HL-60 (cell line): ENCODE data around the gene TH.

ENCODE experiments used
- DNase-seq, 2 experiments: peaks; one replicate each; pipeline ENCODE4 v3.0.0-alpha.2; 2010 to 2020; ENCODE audit warnings: low read depth in 1 of 2, low spot score in 1 of 2
- H3K27ac ChIP-seq: fragments of 250-450 bp; sonication (Bioruptor Pico); replicated peaks from 2 replicates; pipeline ENCODE4 v1.5.1; 2020; ENCODE audit warnings: mild to moderate bottlenecking, moderate library complexity
- H3K27me3 ChIP-seq: fragments of 250-450 bp; sonication (Bioruptor Pico); 2 replicates; pipeline ENCODE4 v1.5.1; 2021; ENCODE audit warnings: mild to moderate bottlenecking, moderate library complexity; ENCODE audit not compliant: insufficient read depth, poor library complexity, severe bottlenecking
- H3K4me3 ChIP-seq: replicated peaks from 2 replicates; pipeline ENCODE4 v1.5.1; 2011; ENCODE audit warnings: mild to moderate bottlenecking, control low read depth, low read length; ENCODE audit not compliant: insufficient read depth
- GABPA ChIP-seq: IDR thresholded peaks from 2 replicates; pipeline ENCODE4 v1.6.1; 2012; ENCODE audit warnings: low read depth
- POLR2AphosphoS5 ChIP-seq: IDR thresholded peaks from 2 replicates; pipeline ENCODE4 v1.6.1; 2012; ENCODE audit warnings: low read depth
- SPI1 ChIP-seq: IDR thresholded peaks from 2 replicates; pipeline ENCODE4 v1.6.1; 2012; ENCODE audit warnings: low read depth, mild to moderate bottlenecking, borderline replicate concordance
- TF ChIP-seq, protein P1 (sequence below): IDR thresholded peaks from one replicate; pipeline ENCODE4 v1.5.1; 2011; ENCODE audit warnings: low read length, control low read depth, inconsistent platforms; ENCODE audit not compliant: insufficient read depth
- TF ChIP-seq, protein P2 (sequence below): IDR thresholded peaks from 2 replicates; pipeline ENCODE4 v1.6.1; 2012; ENCODE audit warnings: low read depth; ENCODE audit not compliant: insufficient replicate concordance

TH gene

DNA sequence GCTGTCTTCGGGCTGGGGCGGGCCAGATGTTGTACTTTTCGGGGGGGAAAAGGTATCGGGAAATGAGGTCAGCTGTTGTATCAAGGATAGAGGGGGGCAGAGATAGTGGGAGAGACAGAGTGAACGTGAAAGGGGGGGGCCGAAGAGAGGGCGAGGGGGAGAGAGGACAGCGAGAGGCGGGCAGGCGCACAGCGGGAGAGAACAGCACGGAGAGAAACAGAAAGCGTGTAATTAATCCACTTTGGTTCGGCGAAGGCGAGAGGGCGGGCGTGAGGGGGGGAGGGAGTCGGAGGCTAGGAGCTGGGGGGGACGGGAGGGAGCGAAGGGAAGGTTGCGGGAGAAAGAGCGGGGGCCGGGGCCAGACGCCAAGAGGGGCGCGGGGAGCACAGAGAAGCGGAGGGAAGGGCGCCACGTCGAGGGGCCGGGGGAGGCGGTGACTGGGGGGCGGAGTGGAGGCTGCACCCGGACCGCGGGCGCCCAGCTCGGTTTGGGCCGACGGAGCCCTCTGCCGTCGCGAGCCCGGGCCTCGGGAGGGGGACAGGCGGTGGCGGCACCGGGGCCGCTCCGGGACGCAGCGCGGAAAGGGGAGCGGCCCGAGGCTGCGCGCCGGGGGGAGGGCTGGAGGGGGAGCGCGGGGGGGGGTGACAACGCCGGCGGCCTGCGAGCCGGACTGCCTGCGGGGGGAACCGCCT lies 33.0 kb downstream of the TH start:
- no peak overlapping the region for H3K4me3 ChIP-seq
- no peak overlapping the region for H3K27ac ChIP-seq
- DNase-seq, result no peak
- peaks cover 70% of the 10 kb centered on the region for H3K27me3 ChIP-seq
- TF ChIP-seq POLR2AphosphoS5 (no peak), SPI1 (no peak)
- TF ChIP-seq, protein P1, sequence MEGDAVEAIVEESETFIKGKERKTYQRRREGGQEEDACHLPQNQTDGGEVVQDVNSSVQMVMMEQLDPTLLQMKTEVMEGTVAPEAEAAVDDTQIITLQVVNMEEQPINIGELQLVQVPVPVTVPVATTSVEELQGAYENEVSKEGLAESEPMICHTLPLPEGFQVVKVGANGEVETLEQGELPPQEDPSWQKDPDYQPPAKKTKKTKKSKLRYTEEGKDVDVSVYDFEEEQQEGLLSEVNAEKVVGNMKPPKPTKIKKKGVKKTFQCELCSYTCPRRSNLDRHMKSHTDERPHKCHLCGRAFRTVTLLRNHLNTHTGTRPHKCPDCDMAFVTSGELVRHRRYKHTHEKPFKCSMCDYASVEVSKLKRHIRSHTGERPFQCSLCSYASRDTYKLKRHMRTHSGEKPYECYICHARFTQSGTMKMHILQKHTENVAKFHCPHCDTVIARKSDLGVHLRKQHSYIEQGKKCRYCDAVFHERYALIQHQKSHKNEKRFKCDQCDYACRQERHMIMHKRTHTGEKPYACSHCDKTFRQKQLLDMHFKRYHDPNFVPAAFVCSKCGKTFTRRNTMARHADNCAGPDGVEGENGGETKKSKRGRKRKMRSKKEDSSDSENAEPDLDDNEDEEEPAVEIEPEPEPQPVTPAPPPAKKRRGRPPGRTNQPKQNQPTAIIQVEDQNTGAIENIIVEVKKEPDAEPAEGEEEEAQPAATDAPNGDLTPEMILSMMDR, result no peak
- TF ChIP-seq, protein P2, sequence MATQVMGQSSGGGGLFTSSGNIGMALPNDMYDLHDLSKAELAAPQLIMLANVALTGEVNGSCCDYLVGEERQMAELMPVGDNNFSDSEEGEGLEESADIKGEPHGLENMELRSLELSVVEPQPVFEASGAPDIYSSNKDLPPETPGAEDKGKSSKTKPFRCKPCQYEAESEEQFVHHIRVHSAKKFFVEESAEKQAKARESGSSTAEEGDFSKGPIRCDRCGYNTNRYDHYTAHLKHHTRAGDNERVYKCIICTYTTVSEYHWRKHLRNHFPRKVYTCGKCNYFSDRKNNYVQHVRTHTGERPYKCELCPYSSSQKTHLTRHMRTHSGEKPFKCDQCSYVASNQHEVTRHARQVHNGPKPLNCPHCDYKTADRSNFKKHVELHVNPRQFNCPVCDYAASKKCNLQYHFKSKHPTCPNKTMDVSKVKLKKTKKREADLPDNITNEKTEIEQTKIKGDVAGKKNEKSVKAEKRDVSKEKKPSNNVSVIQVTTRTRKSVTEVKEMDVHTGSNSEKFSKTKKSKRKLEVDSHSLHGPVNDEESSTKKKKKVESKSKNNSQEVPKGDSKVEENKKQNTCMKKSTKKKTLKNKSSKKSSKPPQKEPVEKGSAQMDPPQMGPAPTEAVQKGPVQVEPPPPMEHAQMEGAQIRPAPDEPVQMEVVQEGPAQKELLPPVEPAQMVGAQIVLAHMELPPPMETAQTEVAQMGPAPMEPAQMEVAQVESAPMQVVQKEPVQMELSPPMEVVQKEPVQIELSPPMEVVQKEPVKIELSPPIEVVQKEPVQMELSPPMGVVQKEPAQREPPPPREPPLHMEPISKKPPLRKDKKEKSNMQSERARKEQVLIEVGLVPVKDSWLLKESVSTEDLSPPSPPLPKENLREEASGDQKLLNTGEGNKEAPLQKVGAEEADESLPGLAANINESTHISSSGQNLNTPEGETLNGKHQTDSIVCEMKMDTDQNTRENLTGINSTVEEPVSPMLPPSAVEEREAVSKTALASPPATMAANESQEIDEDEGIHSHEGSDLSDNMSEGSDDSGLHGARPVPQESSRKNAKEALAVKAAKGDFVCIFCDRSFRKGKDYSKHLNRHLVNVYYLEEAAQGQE, result no peak

DNA sequence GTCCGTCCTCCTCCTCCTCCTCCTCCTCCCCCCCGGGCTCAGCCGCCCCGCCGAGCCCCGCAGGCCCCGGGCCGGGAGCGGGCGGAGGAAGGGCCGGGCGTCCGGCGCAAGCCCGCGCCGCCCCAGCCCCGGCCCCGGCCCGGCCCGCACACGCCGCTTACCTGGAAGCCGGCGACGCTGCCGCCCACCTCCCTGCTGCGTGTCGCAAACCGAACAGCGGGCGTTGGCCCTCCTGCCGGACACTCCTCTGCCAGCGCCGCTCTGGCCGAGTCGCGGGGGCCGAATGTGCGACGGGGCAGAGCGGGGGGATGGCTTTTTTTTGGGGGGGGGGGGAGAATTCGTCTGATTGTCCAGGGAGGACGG lies 33.6 kb downstream of the TH start:
- H3K27me3 ChIP-seq, result peaks cover 73% of the 10 kb centered on the region
- TF ChIP-seq, protein P1, result no peak
- TF ChIP-seq GABPA (no peak), SPI1 (no peak), POLR2AphosphoS5 (no peak)
- TF ChIP-seq, protein P2, result no peak
- H3K27ac ChIP-seq, result no peak overlapping the region
- DNase-seq, result no peak
- no peak overlapping the region for H3K4me3 ChIP-seq

DNA sequence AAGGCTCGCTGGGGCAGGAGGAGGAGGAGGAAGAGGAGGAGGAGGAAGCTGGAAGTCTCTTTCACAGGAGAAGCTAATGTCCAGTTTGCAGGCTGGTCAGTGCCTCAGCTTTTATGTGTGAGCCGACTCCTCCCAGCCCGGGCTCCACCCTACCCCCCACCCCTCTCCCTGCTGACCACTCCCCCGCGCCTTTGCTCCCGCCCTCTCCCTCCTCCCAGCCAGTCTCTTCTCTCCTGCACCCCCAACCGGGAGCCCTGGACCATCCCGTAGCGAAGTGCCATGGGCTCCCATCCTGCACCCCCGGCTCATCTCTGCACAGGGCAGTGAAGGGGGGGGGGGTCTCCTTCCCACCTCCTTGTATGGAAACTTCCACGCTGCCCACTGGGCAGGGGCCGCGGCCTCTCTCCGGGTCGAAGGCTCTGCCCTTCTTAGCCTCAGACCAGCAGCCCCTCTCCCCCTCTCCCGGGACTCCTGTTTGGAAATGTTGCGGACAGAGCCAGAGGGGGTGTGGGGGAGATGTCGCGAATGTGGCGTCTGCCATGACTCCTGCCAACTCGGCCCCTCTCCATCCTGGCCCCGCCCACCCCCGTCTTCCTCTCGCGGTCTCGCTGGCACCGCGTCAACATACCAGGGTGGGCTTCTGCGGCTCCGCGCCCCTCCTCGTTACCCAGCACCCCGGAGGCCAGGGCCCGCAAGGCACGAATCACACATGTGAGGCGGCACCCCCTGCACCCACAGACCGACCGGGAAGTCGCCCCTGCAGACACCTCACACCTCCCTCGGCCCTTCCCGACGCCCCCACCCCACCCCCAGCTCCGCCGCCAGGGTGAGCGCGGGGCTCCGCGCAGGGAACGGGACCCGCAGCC lies 34.2 kb downstream of the TH start:
- TF ChIP-seq POLR2AphosphoS5, result no peak
- TF ChIP-seq SPI1, result no peak
- TF ChIP-seq, protein P1, result no peak
- TF ChIP-seq GABPA, result no peak
- TF ChIP-seq, protein P2, result no peak
- H3K27me3 ChIP-seq, result peaks cover 72% of the 10 kb centered on the region

More for the DNA sequence above, 34.2 kb downstream of the TH start:
- no peak for DNase-seq
- Histone ChIP-seq H3K4me3 (no peak overlapping the region), H3K27ac (no peak overlapping the region)
